OCI-LY7 (cell line): Measurements from ENCODE around the gene PCSK7. TPM values are rescaled to one million over a fixed set of nuclear protein-coding genes. Genes with fewer than 3 reads are reported as not detected.

Experiments used
- BruUV-seq: library from RNA; stranded (reverse); fragments of 400-500 nt; replicated peaks from 2 replicates; lab custom pipeline; 2021; lab: Mats Ljungman, UMichigan
- CTCF ChIA-PET: fragments of 300-600 bp; sonication (Branson Sonifier 250); formaldehyde crosslinking; loops from one replicate; lab custom pipeline; 2022; ENCODE audit warnings: antibody characterized with exemption; ENCODE audit not compliant: unreplicated experiment; lab: Charles Lee
- POLR2A ChIA-PET: fragments of 300-600 bp; sonication (Branson Sonifier 250); formaldehyde crosslinking; loops from one replicate; lab custom pipeline; 2022; ENCODE audit warnings: antibody characterized with exemption; lab: Charles Lee
- DNase-seq: peaks from one replicate; pipeline ENCODE4 v3.0.0-alpha.2; 2015; ENCODE audit warnings: low spot score
- H2AFZ ChIP-seq: fragments of 200-600 bp; sonication (generic), shearing (Covaris generic); 2 replicates; pipeline ENCODE4 v1.6.1; 2014; ENCODE audit warnings: mild to moderate bottlenecking, antibody characterized with exemption, low read length, moderate library complexity
- H3K27ac ChIP-seq: fragments of 200-600 bp; sonication (generic); 2 replicates; pipeline ENCODE4 v1.5.1; 2014; ENCODE audit warnings: mixed run types, low read depth, mild to moderate bottlenecking, moderate library complexity, low read length, inconsistent platforms; ENCODE audit not compliant: poor library complexity, severe bottlenecking
- H3K36me3 ChIP-seq: fragments of 200-600 bp; sonication (generic); 2 replicates; pipeline ENCODE4 v1.6.1; 2014; ENCODE audit warnings: mild to moderate bottlenecking, antibody characterized with exemption, low read length, moderate library complexity, mixed read lengths; ENCODE audit not compliant: insufficient read depth
- H3K4me1 ChIP-seq: fragments of 200-600 bp; sonication (generic); 2 replicates; pipeline ENCODE4 v1.5.1; 2014; ENCODE audit warnings: mild to moderate bottlenecking, low read length; ENCODE audit not compliant: insufficient read depth, poor library complexity, severe bottlenecking
- H3K4me2 ChIP-seq: fragments of 200-600 bp; sonication (generic); 2 replicates; pipeline ENCODE4 v1.6.1; 2014; ENCODE audit warnings: mild to moderate bottlenecking, low read length
- H3K4me3 ChIP-seq: fragments of 200-600 bp; sonication (generic); 2 replicates; pipeline ENCODE4 v1.5.1; 2014; ENCODE audit warnings: mild to moderate bottlenecking, low read depth, low read length; ENCODE audit not compliant: poor library complexity, severe bottlenecking
- H3K79me2 ChIP-seq: fragments of 200-600 bp; sonication (generic); 2 replicates; pipeline ENCODE4 v1.6.1; 2016; ENCODE audit warnings: low read depth, mild to moderate bottlenecking, low read length, moderate library complexity, mixed read lengths; ENCODE audit not compliant: insufficient read depth
- H3K9me2 ChIP-seq: fragments of 200-600 bp; sonication (generic); 2 replicates; pipeline ENCODE4 v1.6.1; 2016; ENCODE audit warnings: mild to moderate bottlenecking, low read length, mixed read lengths; ENCODE audit not compliant: insufficient read depth
- H3K9me3 ChIP-seq: fragments of 200-600 bp; sonication (generic); 2 replicates; pipeline ENCODE4 v1.6.1; 2014; ENCODE audit warnings: mild to moderate bottlenecking, mixed run types, low read length, mixed read lengths
- H4K20me1 ChIP-seq: fragments of 200-600 bp; sonication (generic); 2 replicates; pipeline ENCODE4 v1.6.1; 2014; ENCODE audit warnings: mild to moderate bottlenecking, antibody characterized with exemption, low read length, moderate library complexity, mixed read lengths; ENCODE audit not compliant: insufficient read depth
- CTCF ChIP-seq: fragments of 200-600 bp; sonication (generic); conservative IDR thresholded peaks from 2 replicates; pipeline ENCODE4 v1.5.1; 2014; ENCODE audit warnings: mild to moderate bottlenecking, antibody characterized with exemption, low read length, moderate library complexity, mixed read lengths
- EZH2phosphoT487 ChIP-seq: fragments of 200-600 bp; sonication (generic); IDR thresholded peaks from 2 replicates; pipeline ENCODE4 v1.6.1; 2018; ENCODE audit warnings: low read depth, borderline replicate concordance, mild to moderate bottlenecking, mixed run types, antibody characterized with exemption, low read length, moderate library complexity, mixed read lengths
- intact Hi-C: fragments of 100-400 bp; cut with micrococcal nuclease; formaldehyde crosslinking; loops from one replicate; pipeline ENCODE4 v1.10.0; 2022; ENCODE audit not compliant: unreplicated experiment
- total RNA-seq, 2 experiments: library from RNA; depleted of rRNA in 1 of 2; stranded (reverse); fragments of >200 nt in 1 of 2; shearing (Covaris generic) in 1 of 2; gene quantifications; 2 replicates each; pipeline ENCODE4 v1.2.3, GENCODE V29; 2014 to 2022

PCSK7 gene
- total RNA-seq, 2 experiments from 2014 or later: 44.1 to 91.2 TPM

DNA sequence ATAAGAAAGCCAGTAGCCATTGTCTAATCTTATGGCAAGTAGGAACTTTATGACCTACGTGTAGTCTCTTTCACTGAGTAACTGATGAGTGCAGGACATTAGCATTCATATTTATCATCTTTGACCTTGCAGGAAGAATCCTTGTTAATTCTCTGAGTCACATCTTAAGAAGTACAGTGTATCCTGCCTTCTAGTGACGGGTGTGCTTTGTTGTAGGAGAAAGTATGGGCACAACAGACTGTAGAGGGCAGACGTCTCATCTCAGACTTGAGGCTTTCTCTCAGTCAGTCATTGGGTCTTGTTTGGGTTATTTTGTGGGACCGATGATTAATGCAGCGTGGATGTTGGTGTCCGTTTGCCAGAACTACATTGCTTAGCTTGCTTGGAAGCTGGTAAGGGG lies 7.4 kb upstream of the PCSK7 start:
- POLR2A ChIA-PET: interaction anchor here (0.7 kb wide), 1 partner anchor 320 kb away, joined by 6 read pairs; no protein-coding TSS in a partner anchor
- peaks cover 4% of the 10 kb centered on the region for H3K4me1 ChIP-seq
- intact Hi-C loops: no loop called here

GRCh38 chr11:117238221-117238620 lies 6.3 kb upstream of the PCSK7 start:
- BruUV-seq: no TSS peak
- Histone ChIP-seq H3K27ac (no peak overlapping the region), H3K4me2 (no peak overlapping the region), H2AFZ (no peak overlapping the region), H4K20me1 (no peaks in the 10 kb centered on the region), H3K9me3 (no peaks in the 10 kb centered on the region), H3K4me1 (peaks cover 15% of the 10 kb centered on the region), H3K79me2 (peaks cover 8% of the 10 kb centered on the region), H3K4me3 (no peak overlapping the region), H3K36me3 (peaks cover 23% of the 10 kb centered on the region), H3K9me2 (no peaks in the 10 kb centered on the region)
- no peak for DNase-seq
- ChIA-PET POLR2A (interaction anchor here (0.7 kb wide), 2 partner anchors 404 to 487 kb away, joined by 3 to 4 read pairs; no protein-coding TSS in a partner anchor), CTCF (no interaction called here)
- intact Hi-C loops: no loop called here
- TF ChIP-seq EZH2phosphoT487 (no peak), CTCF (no peak)

More for the DNA sequence above, 7.4 kb upstream of the PCSK7 start:
- DNase-seq: no peak
- BruUV-seq: no TSS peak
- Histone ChIP-seq H3K4me3 (no peak overlapping the region), H3K27ac (no peak overlapping the region), H3K9me3 (no peaks in the 10 kb centered on the region), H3K79me2 (no peaks in the 10 kb centered on the region), H2AFZ (no peak overlapping the region), H3K36me3 (peaks cover 30% of the 10 kb centered on the region), H4K20me1 (no peaks in the 10 kb centered on the region), H3K4me2 (no peak overlapping the region), H3K9me2 (no peaks in the 10 kb centered on the region)
- CTCF ChIA-PET: no interaction called here
- TF ChIP-seq CTCF (peak; percentile 33; the same call in 1 of the 2 replicates), EZH2phosphoT487 (no peak)

DNA sequence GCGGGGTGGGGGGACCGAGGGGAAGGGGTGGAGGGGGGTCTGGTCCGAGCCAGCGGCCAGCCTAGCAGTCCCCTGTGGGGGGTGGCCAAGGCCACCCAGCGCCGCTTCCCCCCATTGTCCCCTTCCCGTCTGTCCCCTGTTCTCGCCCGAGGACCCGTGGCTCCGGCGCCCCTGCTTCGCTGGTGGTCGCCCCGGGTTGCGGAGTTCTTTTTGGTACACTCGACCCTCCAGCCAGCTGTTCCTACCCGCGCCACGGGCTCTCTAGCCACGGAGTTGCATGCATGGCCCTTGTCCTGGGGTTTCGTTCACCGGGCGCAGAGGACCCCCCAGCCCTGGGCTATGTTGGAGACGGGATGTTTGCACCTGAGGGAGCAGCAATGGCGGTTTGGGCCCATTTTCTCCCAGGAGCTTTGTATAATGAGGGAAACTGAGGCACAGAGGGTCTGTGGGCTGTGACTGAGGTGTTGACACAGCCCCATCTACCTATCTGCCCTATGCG lies 1.1 kb upstream of the PCSK7 start:
- Histone ChIP-seq H3K36me3 (peaks cover 26% of the 10 kb centered on the region), H3K79me2 (peaks cover 37% of the 10 kb centered on the region), H3K4me3 (peak overlapping the region; percentile 99), H3K9me2 (no peaks in the 10 kb centered on the region), H3K4me2 (peak overlapping the region; percentile 96), H4K20me1 (no peaks in the 10 kb centered on the region), H3K4me1 (peaks cover 35% of the 10 kb centered on the region), H3K27ac (peak overlapping the region; percentile 32), H3K9me3 (no peaks in the 10 kb centered on the region), H2AFZ (peak overlapping the region; percentile 20; the same call in 1 of the 2 replicates)
- CTCF ChIA-PET: no interaction called here
- POLR2A ChIA-PET: interaction anchor here (3.3 kb wide), 1 partner anchor 53 kb away, joined by 30 read pairs; the partner anchor contains the start of gene SIDT2
- peak; percentile 29 for DNase-seq
- intact Hi-C loops: loop anchor here (1.0 to 5.0 kb wide), 5 partner anchors 55 to 461 kb away; partner anchors contain the start of genes BUD13, CEP164, PAFAH1B2 and SIDT2
- no peak for TF ChIP-seq CTCF
- TF ChIP-seq EZH2phosphoT487: no peak
- no TSS peak for BruUV-seq
